HFFc6 (cell line): ENCODE measurements around the gene LAG3. TPM values are rescaled to one million over a fixed set of nuclear protein-coding genes. Genes with fewer than 3 reads are reported as not detected.

Source experiments
- DNase-seq: peaks from one replicate; pipeline ENCODE4 v3.0.0-alpha.2; 2018
- H3K27ac Mint-ChIP-seq: 2 replicates; pipeline ENCODE4 v1.8.0; 2020; ENCODE audit warnings: mild to moderate bottlenecking, mixed read lengths
- H3K27me3 Mint-ChIP-seq: 2 replicates; pipeline ENCODE4 v1.8.0; 2021; ENCODE audit warnings: mild to moderate bottlenecking, moderate library complexity, mixed read lengths; ENCODE audit not compliant: insufficient read depth
- H3K36me3 Mint-ChIP-seq: 2 replicates; pipeline ENCODE4 v1.8.0; 2021; ENCODE audit warnings: low read depth, mixed read lengths
- H3K4me1 Mint-ChIP-seq: 2 replicates; pipeline ENCODE4 v1.8.0; 2020; ENCODE audit warnings: low read depth, mixed read lengths
- H3K4me3 Mint-ChIP-seq: 2 replicates; pipeline ENCODE4 v1.8.0; 2020; ENCODE audit warnings: mild to moderate bottlenecking, moderate library complexity, mixed read lengths
- H3K9me3 Mint-ChIP-seq: 2 replicates; pipeline ENCODE4 v1.8.0; 2020; ENCODE audit warnings: mild to moderate bottlenecking, mixed read lengths
- total RNA-seq, 6 experiments: library from RNA; stranded (reverse); fragmentation: NEBNext Ultra II Directional; extraction: Animal tissue kit (Norgen Biotek cat#: 25700); gene quantifications; 2 replicates in 1 of 6; 3 replicates in 5 of 6; pipeline ENCODE4 v1.2.3, GENCODE V29; 2021
- TF ChIP-seq, protein P1 (sequence below): fragments of 200-600 bp; sonication (generic); IDR thresholded peaks from 2 replicates; pipeline ENCODE4 v1.5.0; 2021; ENCODE audit warnings: antibody characterized with exemption, mild to moderate bottlenecking

Gene LAG3
- total RNA-seq, 6 experiments from 2014 or later, result 0.15 to 0.64 (median 0.50) TPM

DNA sequence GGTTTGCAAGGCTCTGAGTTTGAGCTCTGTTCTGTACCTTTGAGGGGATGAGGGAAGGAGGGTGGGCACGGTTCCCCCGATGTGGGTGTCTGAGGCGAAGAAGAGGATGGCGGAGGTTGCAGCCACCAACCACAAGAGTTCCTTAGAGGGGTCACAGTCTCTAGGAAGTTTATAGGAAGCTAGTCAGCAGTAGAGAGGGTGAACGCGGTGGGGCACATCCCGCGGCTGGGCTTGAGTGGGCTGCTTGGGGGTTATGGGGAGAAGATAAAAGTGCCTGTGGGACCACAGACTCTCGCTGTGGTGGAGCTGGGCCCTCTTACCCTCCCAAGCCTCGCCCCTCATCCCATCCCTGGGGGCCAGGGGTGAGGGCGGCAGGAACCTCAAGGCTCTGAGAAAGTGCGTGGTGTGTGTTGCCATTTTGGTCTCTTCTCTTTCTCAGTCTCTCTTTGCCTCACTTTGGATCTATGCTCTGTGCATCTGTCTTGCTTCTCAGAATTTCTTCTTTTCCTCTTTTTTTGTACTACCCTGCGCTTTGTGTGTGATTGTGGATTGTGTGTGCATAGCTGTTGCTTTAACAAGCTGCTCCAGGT, 19.7 kb downstream of the LAG3 start:
- TF ChIP-seq, protein P1, sequence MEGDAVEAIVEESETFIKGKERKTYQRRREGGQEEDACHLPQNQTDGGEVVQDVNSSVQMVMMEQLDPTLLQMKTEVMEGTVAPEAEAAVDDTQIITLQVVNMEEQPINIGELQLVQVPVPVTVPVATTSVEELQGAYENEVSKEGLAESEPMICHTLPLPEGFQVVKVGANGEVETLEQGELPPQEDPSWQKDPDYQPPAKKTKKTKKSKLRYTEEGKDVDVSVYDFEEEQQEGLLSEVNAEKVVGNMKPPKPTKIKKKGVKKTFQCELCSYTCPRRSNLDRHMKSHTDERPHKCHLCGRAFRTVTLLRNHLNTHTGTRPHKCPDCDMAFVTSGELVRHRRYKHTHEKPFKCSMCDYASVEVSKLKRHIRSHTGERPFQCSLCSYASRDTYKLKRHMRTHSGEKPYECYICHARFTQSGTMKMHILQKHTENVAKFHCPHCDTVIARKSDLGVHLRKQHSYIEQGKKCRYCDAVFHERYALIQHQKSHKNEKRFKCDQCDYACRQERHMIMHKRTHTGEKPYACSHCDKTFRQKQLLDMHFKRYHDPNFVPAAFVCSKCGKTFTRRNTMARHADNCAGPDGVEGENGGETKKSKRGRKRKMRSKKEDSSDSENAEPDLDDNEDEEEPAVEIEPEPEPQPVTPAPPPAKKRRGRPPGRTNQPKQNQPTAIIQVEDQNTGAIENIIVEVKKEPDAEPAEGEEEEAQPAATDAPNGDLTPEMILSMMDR, result no peak
- Mint-ChIP-seq H3K9me3 (no peaks in the 10 kb centered on the region), H3K4me1 (peaks cover 18% of the 10 kb centered on the region), H3K27me3 (peaks cover 31% of the 10 kb centered on the region), H3K4me3 (no peak overlapping the region), H3K27ac (no peak overlapping the region), H3K36me3 (no peaks in the 10 kb centered on the region)
- no peak for DNase-seq

DNA sequence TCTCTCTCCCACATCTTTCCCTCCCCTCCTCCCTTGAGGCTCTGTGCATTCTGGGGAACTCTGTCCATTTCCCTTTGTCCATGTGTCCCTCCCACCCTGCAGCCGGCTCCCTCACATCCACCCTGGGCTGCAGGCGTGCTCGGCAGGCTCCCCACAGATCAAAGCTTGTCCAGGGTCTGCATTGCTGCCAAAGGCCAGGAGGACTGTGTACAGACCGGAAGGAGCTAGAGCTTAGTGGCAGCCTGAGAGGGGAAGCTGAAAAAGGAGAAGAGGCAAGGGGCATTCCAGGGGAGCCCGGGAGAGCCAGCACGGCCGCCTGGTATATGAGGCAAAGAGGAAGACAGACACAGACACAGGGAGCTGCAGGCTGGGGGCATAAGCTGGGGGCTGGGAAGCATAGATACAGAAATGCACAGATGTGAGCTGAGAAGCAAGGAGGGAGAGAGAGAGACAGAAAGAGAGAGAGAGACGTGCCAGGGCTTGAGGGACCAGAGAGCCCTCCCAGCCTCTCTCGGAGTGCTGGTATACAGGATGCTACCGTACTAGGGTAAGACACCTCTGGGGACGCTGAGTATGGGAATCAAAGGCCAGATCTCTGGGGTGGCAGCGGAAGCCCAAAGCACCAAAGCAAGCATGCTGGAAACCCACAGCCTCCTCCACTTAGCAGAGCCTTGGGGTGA, 20.3 kb downstream of the LAG3 start:
- H3K36me3 Mint-ChIP-seq, result no peaks in the 10 kb centered on the region
- H3K27me3 Mint-ChIP-seq, result peaks cover 31% of the 10 kb centered on the region
- TF ChIP-seq, protein P1, result no peak
- DNase-seq, result no peak
- H3K9me3 Mint-ChIP-seq, result no peaks in the 10 kb centered on the region
- H3K4me3 Mint-ChIP-seq, result peak overlapping the region; percentile 50
- no peak overlapping the region for H3K27ac Mint-ChIP-seq
- peaks cover 18% of the 10 kb centered on the region for H3K4me1 Mint-ChIP-seq

DNA sequence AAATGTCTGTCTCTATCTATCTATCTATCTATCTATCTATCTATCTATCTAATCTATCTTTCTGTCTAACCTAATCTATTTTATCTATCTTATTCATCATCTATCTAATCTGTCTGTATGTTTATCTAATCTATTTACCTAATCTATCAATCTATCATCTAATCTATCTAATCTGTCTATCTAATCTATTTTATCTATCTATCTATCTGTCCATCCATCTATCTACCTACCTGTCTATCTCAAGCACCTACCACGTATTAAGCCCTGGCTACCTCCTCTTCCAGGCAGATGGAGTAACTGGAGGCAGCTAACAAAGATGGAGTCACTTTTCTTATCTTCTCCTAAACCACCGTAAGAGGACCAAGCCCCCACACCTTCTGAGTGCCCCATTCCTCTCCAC, 22.8 kb downstream of the LAG3 start:
- peaks cover 41% of the 10 kb centered on the region for H3K27me3 Mint-ChIP-seq
- H3K27ac Mint-ChIP-seq, result no peak overlapping the region
- no peaks in the 10 kb centered on the region for H3K9me3 Mint-ChIP-seq
- peaks cover 10% of the 10 kb centered on the region for H3K4me1 Mint-ChIP-seq
- TF ChIP-seq, protein P1, result no peak
- no peak for DNase-seq
- no peaks in the 10 kb centered on the region for H3K36me3 Mint-ChIP-seq
- no peak overlapping the region for H3K4me3 Mint-ChIP-seq

DNA sequence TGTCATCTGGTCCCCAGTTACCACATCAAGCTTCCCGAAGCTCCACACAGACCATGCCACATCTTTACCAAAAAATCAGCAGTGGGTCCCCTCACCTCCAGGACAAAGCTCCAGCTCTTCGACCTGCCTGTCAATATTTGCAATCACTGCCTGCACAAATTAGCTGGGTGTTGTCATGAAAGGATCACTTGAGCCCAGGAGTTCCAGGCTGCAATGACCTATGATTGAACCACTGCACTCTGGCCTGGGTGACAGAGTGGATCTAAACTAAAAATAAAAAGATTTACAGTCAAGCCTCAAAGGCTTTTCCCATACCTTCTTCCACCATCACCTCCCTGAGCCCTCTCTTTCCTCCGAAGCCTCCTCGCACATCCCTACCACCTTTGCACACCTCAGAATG, 24.3 kb downstream of the LAG3 start:
- H3K36me3 Mint-ChIP-seq, result no peaks in the 10 kb centered on the region
- TF ChIP-seq, protein P1, result no peak
- H3K4me1 Mint-ChIP-seq, result peaks cover 10% of the 10 kb centered on the region
- H3K27ac Mint-ChIP-seq, result no peak overlapping the region
- no peaks in the 10 kb centered on the region for H3K9me3 Mint-ChIP-seq
- peaks cover 42% of the 10 kb centered on the region for H3K27me3 Mint-ChIP-seq
- no peak overlapping the region for H3K4me3 Mint-ChIP-seq
- no peak for DNase-seq

DNA sequence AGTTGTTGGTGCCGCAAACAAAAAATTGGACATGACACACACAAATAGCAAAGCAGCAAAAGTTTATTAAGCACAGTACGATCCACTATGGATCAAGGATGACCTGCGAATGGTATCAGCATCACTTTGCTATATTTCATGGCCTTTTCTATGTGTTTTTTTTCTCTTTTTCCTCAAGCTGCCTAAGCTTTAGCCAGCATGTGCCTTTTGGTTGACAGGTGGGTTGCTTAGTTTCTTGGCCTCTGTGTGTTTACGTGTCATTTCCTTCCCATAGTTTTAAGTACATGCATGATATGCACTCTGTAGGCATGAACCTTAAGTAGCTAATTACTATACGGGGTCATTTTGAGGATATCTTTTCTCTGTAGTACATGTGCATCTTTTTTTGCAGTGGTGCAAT, 26.8 kb downstream of the LAG3 start:
- no peak for DNase-seq
- 0 out of 2 replicates have a peak, but pooled peaks cover 3% of the 10 kb centered on the region for H3K36me3 Mint-ChIP-seq
- no peaks in the 10 kb centered on the region for H3K4me1 Mint-ChIP-seq
- H3K27me3 Mint-ChIP-seq, result peaks cover 37% of the 10 kb centered on the region
- H3K4me3 Mint-ChIP-seq, result no peak overlapping the region
- H3K27ac Mint-ChIP-seq, result no peak overlapping the region
- TF ChIP-seq, protein P1, result no peak
- peaks cover 2% of the 10 kb centered on the region for H3K9me3 Mint-ChIP-seq
